Prostate gland (tissue), 2 donors: ENCODE results near the gene MSH4. TPM values are rescaled to one million over a fixed set of nuclear protein-coding genes. Genes with fewer than 3 reads are reported as not detected.
"Not testable (repeated sequence)": the region's sequence is repeated elsewhere in the genome, so short reads cannot be mapped to it uniquely, and the experiment has no call there.

Experiments used
- DNase-seq: peaks from one replicate; pipeline ENCODE4 v3.0.0-alpha.2; 2019; ENCODE audit warnings: low spot score
- H3K27ac ChIP-seq, 2 donors: fragments of 200-600 bp; sonication (generic); 2 replicates each; pipeline ENCODE4 v1.5.1; 2017 to 2019
- H3K27me3 ChIP-seq: fragments of 200-600 bp; sonication (generic); replicated peaks from 2 replicates; pipeline ENCODE4 v1.5.1; 2019; ENCODE audit not compliant: insufficient read depth
- H3K36me3 ChIP-seq, 2 donors: fragments of 200-600 bp; sonication (generic); 1 replicate in 1 of 2; 2 replicates in 1 of 2; pipeline versions ENCODE4 v1.5.1 to v1.8.1; 2017 to 2019
- H3K4me1 ChIP-seq: fragments of 200-600 bp; sonication (generic); replicated peaks from 2 replicates; pipeline ENCODE4 v1.5.1; 2019
- H3K4me3 ChIP-seq, 2 donors: fragments of 200-600 bp; sonication (generic); 2 replicates each; pipeline ENCODE4 v1.5.1; 2017 to 2019
- H3K9me3 ChIP-seq: fragments of 200-600 bp; sonication (generic); 2 replicates; pipeline ENCODE4 v1.5.1; 2017
- POLR2A ChIP-seq: fragments of 450-650 bp; IDR thresholded peaks from one replicate; pipeline ENCODE4 v1.6.1; 2016; ENCODE audit warnings: antibody characterized with exemption, mild to moderate bottlenecking
- POLR2AphosphoS5 ChIP-seq: sonication (generic); formaldehyde crosslinking; IDR thresholded peaks from one replicate; pipeline ENCODE4 v1.6.1; 2017; ENCODE audit warnings: antibody characterized with exemption
- WGBS: methylation state at CpG from one replicate; pipeline ENCODE4 v1.1.5; 2018; 5-methylcytosine and 5-hydroxymethylcytosine counted together
- intact Hi-C: fragments of 100-400 bp; cut with DNase I; formaldehyde crosslinking; loops from one replicate; pipeline ENCODE4 v1.14.2; 2022
- total RNA-seq, 2 donors: library from RNA; depleted of rRNA; stranded (reverse); fragments of >200 nt; gene quantifications; one replicate each; pipeline ENCODE4 v1.1.0, GENCODE V29; 2016
- TF ChIP-seq, protein P1 (sequence below), 4 experiments: fragments of 200-600 bp in 2 of 4; fragments of 450-650 bp in 2 of 4; sonication (generic) in 2 of 4; IDR thresholded peaks; 1 replicate in 3 of 4; 2 replicates in 1 of 4; pipeline ENCODE4 v1.5.1; 2016 to 2019; ENCODE audit warnings: antibody characterized with exemption in 4 of 4, mild to moderate bottlenecking in 2 of 4, moderate library complexity in 2 of 4

The MSH4 gene
- total RNA-seq, 2 donors from 2014 or later, result 0.05 to 0.91 TPM

DNA sequence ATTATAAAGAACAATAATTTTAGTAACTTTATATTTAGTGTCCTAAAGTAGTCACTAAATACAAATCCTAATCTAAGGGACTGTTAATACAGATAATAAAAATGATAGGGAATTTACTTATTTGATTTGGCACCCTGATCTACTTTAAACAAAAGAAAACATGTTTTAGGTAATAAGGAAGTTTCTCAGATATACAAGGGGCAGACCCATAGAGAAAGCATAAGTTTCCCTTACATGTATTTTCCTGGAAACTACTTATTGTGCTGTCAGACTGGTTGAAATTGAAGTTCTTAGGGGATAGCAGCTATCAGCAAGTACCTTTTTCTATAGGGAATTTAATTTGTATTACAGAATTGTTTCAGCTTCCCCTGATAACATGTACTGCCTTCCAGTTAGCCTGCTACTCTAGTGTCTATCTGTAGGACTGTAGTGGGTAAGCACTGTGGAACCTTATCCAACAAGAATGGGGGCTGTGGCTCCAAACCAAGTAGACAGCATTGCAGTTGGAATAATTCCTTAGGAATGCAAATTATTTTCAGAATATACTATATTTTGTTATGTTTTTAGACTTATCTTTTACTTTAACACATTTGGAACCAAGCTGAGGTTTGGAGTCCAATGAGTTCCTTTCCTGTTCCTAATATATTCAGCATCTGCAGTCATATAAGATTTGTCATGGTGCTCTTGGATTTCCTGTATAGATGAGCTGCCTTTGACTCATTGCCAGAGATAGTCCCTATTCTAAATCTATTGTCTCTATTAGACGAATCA is 14.7 kb downstream of the MSH4 start:
- Histone ChIP-seq H3K36me3 (no peaks in the 10 kb centered on the region), H3K9me3 (no peaks in the 10 kb centered on the region), H3K4me1 (no peaks in the 10 kb centered on the region), H3K27ac (no peak overlapping the region), H3K27me3 (no peaks in the 10 kb centered on the region), H3K4me3 (no peak overlapping the region)
- TF ChIP-seq, protein P1, sequence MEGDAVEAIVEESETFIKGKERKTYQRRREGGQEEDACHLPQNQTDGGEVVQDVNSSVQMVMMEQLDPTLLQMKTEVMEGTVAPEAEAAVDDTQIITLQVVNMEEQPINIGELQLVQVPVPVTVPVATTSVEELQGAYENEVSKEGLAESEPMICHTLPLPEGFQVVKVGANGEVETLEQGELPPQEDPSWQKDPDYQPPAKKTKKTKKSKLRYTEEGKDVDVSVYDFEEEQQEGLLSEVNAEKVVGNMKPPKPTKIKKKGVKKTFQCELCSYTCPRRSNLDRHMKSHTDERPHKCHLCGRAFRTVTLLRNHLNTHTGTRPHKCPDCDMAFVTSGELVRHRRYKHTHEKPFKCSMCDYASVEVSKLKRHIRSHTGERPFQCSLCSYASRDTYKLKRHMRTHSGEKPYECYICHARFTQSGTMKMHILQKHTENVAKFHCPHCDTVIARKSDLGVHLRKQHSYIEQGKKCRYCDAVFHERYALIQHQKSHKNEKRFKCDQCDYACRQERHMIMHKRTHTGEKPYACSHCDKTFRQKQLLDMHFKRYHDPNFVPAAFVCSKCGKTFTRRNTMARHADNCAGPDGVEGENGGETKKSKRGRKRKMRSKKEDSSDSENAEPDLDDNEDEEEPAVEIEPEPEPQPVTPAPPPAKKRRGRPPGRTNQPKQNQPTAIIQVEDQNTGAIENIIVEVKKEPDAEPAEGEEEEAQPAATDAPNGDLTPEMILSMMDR (IDR thresholded peaks at IDR 0.05), result no peak
- TF ChIP-seq POLR2AphosphoS5, result no peak
- TF ChIP-seq POLR2A, result no peak
- 86% methylated on average over 1 of the region's 1 CpG for WGBS
- intact Hi-C loops, result no loop called here
- DNase-seq, result no peak

DNA sequence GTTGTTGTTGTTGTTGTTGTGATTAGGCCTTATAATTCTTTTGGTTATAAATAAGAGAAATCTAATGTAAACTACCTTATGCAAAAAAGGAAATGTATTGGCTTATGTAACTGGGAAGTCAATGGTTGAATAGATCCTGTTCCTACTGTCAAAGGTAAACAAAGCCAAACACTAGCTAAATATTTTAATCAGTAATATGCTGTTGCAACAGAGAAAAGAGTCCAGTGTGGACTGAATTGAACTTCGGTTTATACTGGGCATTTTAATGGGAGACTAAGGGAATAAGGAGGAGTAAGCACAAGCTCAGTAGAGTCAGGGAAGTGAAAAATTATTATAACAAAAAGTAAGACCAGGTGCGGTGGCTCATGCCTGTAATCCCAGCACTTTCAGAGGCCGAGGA is 15.4 kb downstream of the MSH4 start:
- intact Hi-C loops, result no loop called here
- TF ChIP-seq, protein P1 (IDR thresholded peaks at IDR 0.05), result no peak
- no peak for TF ChIP-seq POLR2A
- no peak for TF ChIP-seq POLR2AphosphoS5
- Histone ChIP-seq H3K4me1 (no peaks in the 10 kb centered on the region), H3K27ac (no peak overlapping the region), H3K4me3 (no peak overlapping the region), H3K9me3 (no peaks in the 10 kb centered on the region), H3K27me3 (no peaks in the 10 kb centered on the region), H3K36me3 (no peaks in the 10 kb centered on the region)
- WGBS, result 68% methylated on average over 3 of the region's 3 CpGs
- DNase-seq, result no peak

DNA sequence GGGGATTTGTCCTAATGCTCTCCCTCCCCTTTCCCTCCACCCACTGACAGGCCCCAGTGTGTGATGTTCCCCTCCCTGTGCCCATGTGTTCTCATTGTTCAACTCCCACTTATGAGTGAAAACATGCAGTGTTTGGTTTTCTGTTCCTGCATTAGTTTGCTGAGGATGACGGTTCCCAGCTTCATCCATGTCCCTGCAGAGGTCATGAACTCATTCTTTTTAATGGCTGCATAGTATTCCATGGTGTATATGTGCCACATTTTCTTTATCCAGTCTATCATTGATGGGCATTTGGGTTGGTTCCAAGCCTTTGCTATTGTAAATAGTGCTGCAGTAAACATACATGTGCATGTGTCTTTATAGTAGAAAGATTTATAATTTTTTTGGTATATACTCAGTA is 26.9 kb downstream of the MSH4 start:
- H3K4me1 ChIP-seq, DNase-seq, H3K4me3 ChIP-seq, H3K36me3 ChIP-seq, H3K9me3 ChIP-seq, intact Hi-C loops, H3K27me3 ChIP-seq, H3K27ac ChIP-seq: not testable (repeated sequence)
- WGBS, result 69% methylated on average over 1 of the region's 1 CpG

DNA sequence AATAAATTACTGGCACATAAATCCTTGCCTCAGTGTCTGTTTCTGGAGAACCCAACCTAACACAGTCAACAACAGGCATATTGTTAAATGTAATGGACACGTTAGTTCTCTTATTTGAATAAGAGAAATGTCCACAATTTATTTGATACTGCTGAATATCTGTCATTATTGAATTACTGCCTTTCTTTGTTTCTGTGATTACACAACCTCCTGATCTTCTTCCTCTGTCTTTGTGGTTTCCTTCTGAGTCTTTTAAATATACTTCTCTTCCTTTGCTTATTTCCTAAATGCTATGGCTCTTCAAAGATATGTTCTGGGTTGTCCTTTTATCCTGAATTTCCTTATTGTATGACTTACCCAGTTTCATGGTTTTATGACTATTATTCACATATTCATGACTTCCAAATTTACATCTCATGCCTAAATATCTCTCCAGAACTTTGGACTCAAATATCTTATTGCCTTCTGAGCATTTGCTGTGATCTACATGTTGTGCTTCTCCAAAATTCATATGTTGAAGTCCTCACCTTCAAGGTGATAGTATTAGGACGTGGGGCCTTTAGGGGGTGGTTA is 39.9 kb downstream of the MSH4 start:
- no peak overlapping the region for H3K4me3 ChIP-seq
- TF ChIP-seq, protein P1 (IDR thresholded peaks at IDR 0.05), result no peak
- TF ChIP-seq POLR2AphosphoS5, result no peak
- TF ChIP-seq POLR2A, result no peak
- intact Hi-C loops, result no loop called here
- no peak for DNase-seq
- H3K27me3 ChIP-seq, result no peaks in the 10 kb centered on the region
- H3K27ac ChIP-seq, result no peak overlapping the region
- 49% methylated on average over 2 of the region's 2 CpGs for WGBS
- H3K9me3 ChIP-seq, result no peaks in the 10 kb centered on the region
- no peaks in the 10 kb centered on the region for H3K4me1 ChIP-seq
- no peaks in the 10 kb centered on the region for H3K36me3 ChIP-seq

DNA sequence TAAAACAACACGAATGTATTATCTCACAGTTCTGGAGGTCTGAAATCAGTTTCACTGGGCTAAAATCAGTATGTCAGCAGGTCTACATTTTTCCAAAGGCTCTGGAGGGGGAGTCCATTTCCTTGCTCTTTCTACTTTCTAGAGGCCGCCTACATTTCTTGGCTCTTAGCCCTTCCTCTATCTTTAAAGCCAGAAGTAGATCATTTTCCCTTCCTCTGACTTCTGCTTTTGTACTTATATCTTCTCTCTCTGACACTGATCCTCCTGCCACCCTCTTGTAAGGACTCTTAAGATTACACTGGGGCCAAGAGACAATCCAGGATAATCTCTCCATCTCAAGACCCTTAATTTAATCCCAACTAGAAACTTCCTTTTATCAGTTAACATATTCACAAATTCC is 41.4 kb downstream of the MSH4 start:
- DNase-seq, result no peak
- TF ChIP-seq POLR2A (no peak), POLR2AphosphoS5 (no peak)
- TF ChIP-seq, protein P1 (IDR thresholded peaks at IDR 0.05), result no peak
- no peak overlapping the region for H3K4me3 ChIP-seq
- intact Hi-C loops, result no loop called here
- no peaks in the 10 kb centered on the region for H3K36me3 ChIP-seq
- 92% methylated on average over 2 of the region's 2 CpGs for WGBS
- H3K27me3 ChIP-seq, result no peaks in the 10 kb centered on the region
- no peak overlapping the region for H3K27ac ChIP-seq
- no peaks in the 10 kb centered on the region for H3K9me3 ChIP-seq
- H3K4me1 ChIP-seq, result no peaks in the 10 kb centered on the region
